Diencephalon (tissue), 1 donor: Measurements from ENCODE around the gene NXPH4. TPM values are rescaled to one million over a fixed set of nuclear protein-coding genes. Genes with fewer than 3 reads are reported as not detected.

Experiments
- small RNA-seq: library from RNA; depleted of rRNA; stranded (forward); fragments of <200 nt; gene quantifications from one replicate; pipeline ENCODE3, GENCODE V24; 2014
- total RNA-seq: library from RNA; depleted of rRNA; stranded (reverse); fragments of >200 nt; gene quantifications from one replicate; pipeline ENCODE4 v1.2.3, GENCODE V29; 2014

The NXPH4 gene
- 4.4 TPM for total RNA-seq

GRCh38 chr12:57216014-57216911 is at the start of gene NXPH4:
Gene NXPH4, plus strand, starts transcription at chr12:57216794. Its CDS starts 176 bp downstream, at chr12:57216970.

DNA sequence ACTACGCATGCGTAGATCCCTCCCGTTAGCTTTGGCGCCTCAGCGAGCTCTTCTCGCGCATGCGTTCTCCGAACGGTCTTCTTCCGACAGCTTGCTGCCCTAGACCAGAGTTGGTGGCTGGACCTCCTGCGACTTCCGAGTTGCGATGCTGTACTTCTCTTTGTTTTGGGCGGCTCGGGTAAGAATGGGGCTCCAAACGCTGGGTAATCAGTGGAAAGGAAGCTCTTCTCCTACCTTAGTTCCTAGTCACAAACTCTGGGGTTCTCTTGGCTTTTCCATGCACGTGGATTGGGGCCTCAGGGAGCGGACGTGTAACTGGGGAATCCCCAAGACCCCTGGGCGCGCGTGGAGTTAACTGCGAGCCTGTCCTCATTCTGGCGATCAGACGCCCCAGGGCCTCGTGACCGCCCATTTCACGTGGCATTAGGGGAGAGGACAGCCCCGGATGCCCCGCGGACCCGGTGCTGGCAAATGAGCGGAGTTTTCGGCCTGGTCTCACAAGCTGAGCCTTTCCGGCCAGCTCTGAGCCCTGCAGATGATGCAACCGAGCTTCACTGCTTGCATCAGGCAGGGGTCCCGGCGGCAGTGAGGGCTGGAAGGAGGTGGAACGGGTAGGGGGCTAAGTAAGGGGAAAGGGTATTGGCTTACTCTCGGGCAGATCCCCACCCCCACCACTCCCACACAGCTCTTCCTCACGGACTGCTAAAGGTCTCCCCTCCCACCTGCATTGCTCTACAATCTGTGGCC is 13.2 kb downstream of the NXPH4 start, which contains the start of gene SHMT2:
TSS of gene SHMT2 (plus strand) at position 78 of the 747 bp plus-strand sequence. CDS start at position 146, 68 bp downstream.

DNA sequence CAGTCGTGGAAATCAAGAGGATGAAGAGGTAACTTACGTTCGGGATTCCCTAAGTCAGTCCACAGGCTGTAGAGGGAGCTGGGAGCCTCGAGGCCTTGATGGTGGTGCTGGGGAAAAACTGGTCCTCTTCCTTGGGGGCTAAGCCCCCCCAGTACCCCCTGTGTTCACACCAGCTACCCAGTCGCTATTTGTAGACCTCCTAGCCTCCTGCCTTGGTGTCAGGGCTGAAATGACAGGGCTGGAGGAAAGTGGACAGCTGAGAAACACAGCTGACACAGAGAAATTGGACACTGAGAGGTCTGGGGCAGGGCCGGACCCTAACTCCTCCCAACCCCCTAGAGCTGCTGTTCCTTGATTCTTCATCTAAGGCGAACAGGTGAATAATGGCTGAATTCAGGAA is 34.4 kb downstream of the NXPH4 start, which contains the start of gene STAC3:
TSS of gene STAC3 (minus strand) at position 232 of the 400 bp plus-strand sequence. CDS start 1,551 bp downstream, outside the sequence.

Small RNAs within 50 kb of the gene (small RNA-seq; reads per million reads assigned to genes)
- gene MIR1228: not detected

Other genes starting within 250 kb of the NXPH4 start
- gene ZBTB39, start 210.2 kb upstream of the NXPH4 start, total RNA-seq: 10.1 TPM
- 5.1 TPM for gene TAC3, start 200.3 kb upstream of the NXPH4 start, total RNA-seq
- not detected for gene MYO1A, start 166.7 kb upstream of the NXPH4 start, total RNA-seq
- 7.6 TPM for gene NEMP1, start 138.0 kb upstream of the NXPH4 start, total RNA-seq
- 16.6 TPM for gene NAB2, start 127.7 kb upstream of the NXPH4 start, total RNA-seq
- gene STAT6, start 105.4 kb upstream of the NXPH4 start, total RNA-seq: 8.1 TPM
- gene LRP1, start 88.3 kb upstream of the NXPH4 start, total RNA-seq: 114 TPM
- not detected for gene LRP1-AS, start 69.2 kb upstream of the NXPH4 start, total RNA-seq
- 25.1 TPM for gene SHMT2, start 12.9 kb downstream of the NXPH4 start, total RNA-seq
- 1.4 TPM for gene STAC3, start 34.4 kb downstream of the NXPH4 start, total RNA-seq
- gene R3HDM2, start 214.2 kb downstream of the NXPH4 start, total RNA-seq: 38.5 TPM
- gene INHBC, start 218.0 kb downstream of the NXPH4 start, total RNA-seq: not detected
- gene INHBE, start 238.5 kb downstream of the NXPH4 start, total RNA-seq: not detected
- 1.6 TPM for gene GLI1, start 243.0 kb downstream of the NXPH4 start, total RNA-seq